Astrocyte (in vitro differentiated cells and primary cell): Measurements from ENCODE around the gene MUS81.

Experiments used
- CTCF ChIP-seq: IDR thresholded peaks from 2 replicates; pipeline ENCODE4 v1.5.1; 2011; ENCODE audit warnings: low read depth, mild to moderate bottlenecking, inconsistent platforms, low read length, moderate library complexity; ENCODE audit not compliant: insufficient read depth
- EZH2 ChIP-seq: IDR thresholded peaks from 2 replicates; pipeline ENCODE4 v1.6.1; 2012; ENCODE audit warnings: mild to moderate bottlenecking, low read length, inconsistent platforms; ENCODE audit not compliant: insufficient read depth

GRCh38 chr11:65907878-65908277 lies 47.6 kb downstream of the MUS81 start:
- TF ChIP-seq CTCF (no peak), EZH2 (no peak)
